Measurements from ENCODE around the gene FYN. TPM values are rescaled to one million over a fixed set of nuclear protein-coding genes. Genes with fewer than 3 reads are reported as not detected.
A peak's percentile ranks its signal among the peaks of the same experiment; 100 is the strongest.

FYN gene
- total RNA-seq, 4 donors from 2014 or later, result 143 to 219 (median 165) TPM

DNA sequence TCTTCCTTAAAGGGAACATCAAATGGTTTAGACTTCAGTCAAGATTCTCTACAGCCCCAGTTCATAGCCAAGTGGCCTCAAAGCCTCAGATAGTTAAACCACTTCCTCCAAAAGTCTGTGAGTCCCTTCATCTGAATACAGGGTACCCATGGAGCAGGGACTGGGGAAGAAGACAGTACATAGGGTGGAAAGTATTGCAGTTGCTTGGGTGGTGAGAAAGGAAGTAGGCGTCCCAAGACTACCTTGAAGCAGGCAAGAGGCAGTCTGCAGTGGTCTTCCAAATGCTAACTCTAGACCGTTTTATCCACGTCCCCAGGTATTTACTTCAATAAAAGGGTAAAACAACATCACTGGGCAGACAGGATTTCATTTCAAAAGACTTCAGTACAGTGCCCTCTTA, 2.0 kb downstream of the FYN start:
- H3K27ac ChIP-seq, result peak overlapping the region; percentile 70 to 97 (median 90)
- DNase-seq (ENCODE audit: low spot score in 2 of 2), result no peak
- TF ChIP-seq EP300 (IDR thresholded peaks at IDR 0.05) (no peak), POLR2A (IDR thresholded peaks at IDR 0.05) (no peak)
- TF ChIP-seq, protein P1, sequence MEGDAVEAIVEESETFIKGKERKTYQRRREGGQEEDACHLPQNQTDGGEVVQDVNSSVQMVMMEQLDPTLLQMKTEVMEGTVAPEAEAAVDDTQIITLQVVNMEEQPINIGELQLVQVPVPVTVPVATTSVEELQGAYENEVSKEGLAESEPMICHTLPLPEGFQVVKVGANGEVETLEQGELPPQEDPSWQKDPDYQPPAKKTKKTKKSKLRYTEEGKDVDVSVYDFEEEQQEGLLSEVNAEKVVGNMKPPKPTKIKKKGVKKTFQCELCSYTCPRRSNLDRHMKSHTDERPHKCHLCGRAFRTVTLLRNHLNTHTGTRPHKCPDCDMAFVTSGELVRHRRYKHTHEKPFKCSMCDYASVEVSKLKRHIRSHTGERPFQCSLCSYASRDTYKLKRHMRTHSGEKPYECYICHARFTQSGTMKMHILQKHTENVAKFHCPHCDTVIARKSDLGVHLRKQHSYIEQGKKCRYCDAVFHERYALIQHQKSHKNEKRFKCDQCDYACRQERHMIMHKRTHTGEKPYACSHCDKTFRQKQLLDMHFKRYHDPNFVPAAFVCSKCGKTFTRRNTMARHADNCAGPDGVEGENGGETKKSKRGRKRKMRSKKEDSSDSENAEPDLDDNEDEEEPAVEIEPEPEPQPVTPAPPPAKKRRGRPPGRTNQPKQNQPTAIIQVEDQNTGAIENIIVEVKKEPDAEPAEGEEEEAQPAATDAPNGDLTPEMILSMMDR (IDR thresholded peaks at IDR 0.05), result no peak
- 22 to 23% methylated on average over 3 of the region's 3 CpGs for WGBS, 2 donors
- H3K36me3 ChIP-seq, result no peaks in the 10 kb centered on the region
- peak overlapping the region; percentile 57 to 94 (median 77) for H3K4me3 ChIP-seq
- peaks cover 0 to 57% (median 27%) of the 10 kb centered on the region in 4 donors for H3K4me1 ChIP-seq
- H3K9me3 ChIP-seq, result no peaks in the 10 kb centered on the region
- no peaks in the 10 kb centered on the region for H3K27me3 ChIP-seq

DNA sequence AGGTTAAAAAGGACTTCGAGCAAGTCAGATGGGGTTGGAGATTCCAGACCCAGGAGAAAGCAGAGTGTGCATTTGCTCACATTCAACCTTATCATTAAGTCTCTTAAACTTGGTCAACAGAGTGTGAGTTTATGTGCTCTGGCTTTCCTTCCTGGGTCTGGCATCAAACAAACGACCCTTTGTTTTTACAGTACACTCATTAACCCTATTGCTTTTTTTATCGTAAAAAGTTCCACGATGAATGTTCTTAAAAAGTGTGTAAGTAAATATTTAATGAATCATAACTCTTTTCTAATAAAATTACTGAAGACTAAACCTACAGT, 2.5 kb downstream of the FYN start:
- Histone ChIP-seq H3K27ac (peak overlapping the region in 3 of 4 donors; percentile 86 to 97 (median 94)), H3K4me1 (peaks cover 0 to 62% (median 27%) of the 10 kb centered on the region in 4 donors), H3K27me3 (no peaks in the 10 kb centered on the region), H3K4me3 (peak overlapping the region; percentile 21 to 94 (median 68)), H3K36me3 (no peaks in the 10 kb centered on the region), H3K9me3 (no peaks in the 10 kb centered on the region)
- TF ChIP-seq EP300 (IDR thresholded peaks at IDR 0.05) (no peak), POLR2A (IDR thresholded peaks at IDR 0.05) (no peak)
- TF ChIP-seq, protein P1 (IDR thresholded peaks at IDR 0.05), result no peak
- 21 to 22% methylated on average over 4 of the region's 4 CpGs for WGBS, 2 donors
- no peak for DNase-seq (ENCODE audit: low spot score in 2 of 2)

DNA sequence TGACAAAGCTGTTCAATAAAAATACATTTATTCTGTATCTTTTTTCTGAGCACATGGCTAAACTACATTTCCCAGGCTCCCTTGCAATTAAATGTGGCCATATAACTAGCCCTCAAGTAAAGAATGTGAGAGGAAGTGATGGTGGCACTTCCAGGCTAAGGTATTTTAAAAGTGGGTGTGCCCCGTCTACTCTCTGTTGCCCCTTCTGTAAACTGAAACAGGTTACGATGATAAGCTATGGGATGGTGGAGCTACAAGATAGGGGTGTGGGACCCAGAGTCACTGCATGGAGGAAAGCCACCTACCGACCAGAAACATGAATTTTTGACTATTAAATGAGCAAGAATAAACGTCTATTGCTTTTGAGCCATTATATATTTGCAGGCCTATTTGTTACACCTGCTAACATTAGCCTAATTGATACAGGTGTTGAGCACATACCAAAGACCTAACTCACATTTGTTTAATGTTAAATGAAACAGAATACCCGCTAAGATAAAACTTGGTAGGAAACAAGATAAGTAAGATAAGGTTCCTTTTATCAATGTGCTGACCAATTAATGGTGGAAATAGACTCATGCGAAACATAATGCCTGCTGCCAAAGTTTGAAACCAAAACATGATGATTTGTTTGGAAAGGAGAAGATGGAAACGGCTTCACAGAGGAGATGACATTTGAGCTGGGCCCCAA, 3.1 kb downstream of the FYN start:
- peak overlapping the region in 3 of 4 donors; percentile 86 to 97 (median 94) for H3K27ac ChIP-seq
- no peaks in the 10 kb centered on the region for H3K9me3 ChIP-seq
- H3K4me3 ChIP-seq, result peak overlapping the region in 1 of 4 donors; percentile 94
- DNase-seq (ENCODE audit: low spot score in 2 of 2), result no peak
- H3K36me3 ChIP-seq, result no peaks in the 10 kb centered on the region
- WGBS, 2 donors, result 57 to 60% methylated on average over 7 of the region's 7 CpGs
- TF ChIP-seq POLR2A (IDR thresholded peaks at IDR 0.05), result no peak
- TF ChIP-seq, protein P1 (IDR thresholded peaks at IDR 0.05), result no peak
- TF ChIP-seq EP300 (IDR thresholded peaks at IDR 0.05), result no peak
- H3K4me1 ChIP-seq, result peaks cover 0 to 67% (median 27%) of the 10 kb centered on the region in 4 donors
- no peaks in the 10 kb centered on the region for H3K27me3 ChIP-seq

DNA sequence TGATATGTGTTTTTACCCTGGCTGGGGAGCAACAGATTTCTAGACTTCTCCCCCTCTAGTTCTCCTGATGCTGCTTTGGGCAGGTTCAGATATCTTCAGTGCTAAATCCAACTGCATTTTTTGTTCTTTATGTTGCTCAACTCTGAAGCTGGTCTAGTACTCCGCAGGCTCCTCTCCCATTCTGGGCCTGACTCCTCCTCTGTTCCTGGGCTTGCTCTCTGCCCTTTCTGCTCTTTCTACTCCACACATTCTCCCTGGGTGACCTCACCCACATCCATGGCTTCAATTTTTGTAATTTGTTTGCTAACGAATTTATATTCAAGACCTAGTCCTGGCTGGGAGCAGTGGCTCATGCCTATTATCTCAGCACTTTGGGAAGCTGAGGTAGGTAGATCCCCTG, 6.4 kb downstream of the FYN start:
- TF ChIP-seq POLR2A (IDR thresholded peaks at IDR 0.05) (no peak), EP300 (IDR thresholded peaks at IDR 0.05) (no peak)
- TF ChIP-seq, protein P1 (IDR thresholded peaks at IDR 0.05), result no peak
- peak overlapping the region in 2 of 4 donors; percentile 12 to 52 for H3K27ac ChIP-seq
- H3K4me1 ChIP-seq, result peaks cover 0 to 83% (median 26%) of the 10 kb centered on the region in 4 donors
- 48 to 65% methylated on average over 2 of the region's 2 CpGs for WGBS, 2 donors
- no peaks in the 10 kb centered on the region for H3K27me3 ChIP-seq
- H3K36me3 ChIP-seq, result no peaks in the 10 kb centered on the region
- no peak for DNase-seq (ENCODE audit: low spot score in 2 of 2)
- H3K9me3 ChIP-seq, result no peaks in the 10 kb centered on the region
- H3K4me3 ChIP-seq, result no peak overlapping the region

DNA sequence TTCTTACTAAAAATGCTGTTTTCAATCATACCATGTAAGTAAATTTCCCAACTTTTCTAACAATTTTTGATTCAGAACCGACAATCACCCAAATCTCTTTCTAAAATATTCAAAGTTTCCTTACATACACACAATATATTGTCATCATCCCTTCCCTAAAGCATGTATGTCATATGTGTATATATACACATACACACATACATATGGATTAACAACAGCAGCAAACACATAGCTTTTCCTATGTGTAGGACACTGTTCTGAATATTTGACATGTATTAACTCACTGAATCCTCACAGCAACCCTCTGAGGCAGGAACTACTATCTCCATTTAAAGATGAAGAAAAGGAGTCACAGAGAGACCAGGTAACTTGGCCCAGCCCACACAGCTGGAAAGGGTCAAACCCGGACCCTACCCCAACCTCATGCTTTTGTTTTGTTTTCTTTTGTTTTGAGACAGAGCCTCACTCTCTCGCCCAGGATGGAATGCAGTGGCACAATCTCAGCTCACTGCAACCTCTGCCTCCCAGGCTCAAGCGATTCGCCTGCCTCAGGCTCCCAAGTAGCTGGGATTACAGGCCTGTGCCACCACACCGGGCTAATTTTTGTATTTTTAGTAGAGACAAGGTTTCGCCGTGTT, 7.2 kb downstream of the FYN start:
- 67 to 73% methylated on average over 8 of the region's 8 CpGs for WGBS, 2 donors

More for the DNA sequence above, 7.2 kb downstream of the FYN start:
- Histone ChIP-seq H3K27ac (peak overlapping the region in 2 of 4 donors; percentile 12 to 52), H3K4me1 (peaks cover 0 to 88% (median 29%) of the 10 kb centered on the region in 4 donors), H3K36me3 (no peaks in the 10 kb centered on the region), H3K4me3 (no peak overlapping the region), H3K27me3 (no peaks in the 10 kb centered on the region), H3K9me3 (no peaks in the 10 kb centered on the region)
- TF ChIP-seq POLR2A (IDR thresholded peaks at IDR 0.05) (no peak), EP300 (IDR thresholded peaks at IDR 0.05) (no peak)
- TF ChIP-seq, protein P1 (IDR thresholded peaks at IDR 0.05), result no peak
- no peak for DNase-seq (ENCODE audit: low spot score in 2 of 2)

Data from tibial nerve (tissue), 4 donors.